T-helper 22 cell (primary cell): Measurements from ENCODE around the gene SEMA4B.

Source experiments
- DNase-seq: peaks from one replicate; pipeline ENCODE4 v3.0.0-alpha.2; 2020; ENCODE audit warnings: low read depth

Gene SEMA4B

GRCh38 chr15:90225504-90226234 is 24.5 kb downstream of the SEMA4B start:
- no peak for DNase-seq

- DNase-seq = no peak
Observed at GRCh38 chr15:90227336-90227735, 26.2 kb downstream of the SEMA4B start.

- DNase-seq = no peak
Observed at GRCh38 chr15:90227816-90228772, 27.0 kb downstream of the SEMA4B start.

GRCh38 chr15:90228960-90229359 is 27.8 kb downstream of the SEMA4B start:
- no peak for DNase-seq

- no peak for DNase-seq
Observed at GRCh38 chr15:90230071-90230494, 29.0 kb downstream of the SEMA4B start.

GRCh38 chr15:90230610-90231009 is 29.5 kb downstream of the SEMA4B start:
- no peak for DNase-seq

GRCh38 chr15:90231028-90232017 is 30.2 kb downstream of the SEMA4B start:
- peak; percentile 82 for DNase-seq

- DNase-seq = no peak
Observed at GRCh38 chr15:90232196-90232595, 31.1 kb downstream of the SEMA4B start.

GRCh38 chr15:90232941-90233386 is 31.8 kb downstream of the SEMA4B start:
- DNase-seq = no peak

GRCh38 chr15:90233387-90234095 is 32.4 kb downstream of the SEMA4B start, which contains the start of gene CIB1:
CIB1 (minus strand) TSS chr15:90233941; CDS start chr15:90233885, 56 bp downstream.
- DNase-seq = peak; percentile 96

GRCh38 chr15:90234096-90234988 is 33.2 kb downstream of the SEMA4B start, which contains the start of gene GDPGP1:
GDPGP1 (plus strand) TSS chr15:90234209; CDS start chr15:90240909, 6,700 bp downstream.
- DNase-seq = no peak

- no peak for DNase-seq
Observed at GRCh38 chr15:90239371-90239770, 38.2 kb downstream of the SEMA4B start.

- DNase-seq = no peak
Observed at GRCh38 chr15:90240856-90241255, 39.7 kb downstream of the SEMA4B start.

- no peak for DNase-seq
Observed at GRCh38 chr15:90241343-90242192, 40.4 kb downstream of the SEMA4B start.

- no peak for DNase-seq
Observed at GRCh38 chr15:90243943-90244639, 43.0 kb downstream of the SEMA4B start.

- no peak for DNase-seq
Observed at GRCh38 chr15:90248789-90249202, 47.7 kb downstream of the SEMA4B start.

GRCh38 chr15:90249203-90249863 is 48.2 kb downstream of the SEMA4B start, which contains the start of gene TTLL13:
TTLL13 (plus strand) TSS chr15:90249556; CDS start chr15:90250631, 1,075 bp downstream.
- DNase-seq = no peak
